Kidney (tissue), 22 donors: Measurements from ENCODE around the gene OR2S2. TPM values are rescaled to one million over a fixed set of nuclear protein-coding genes. Genes with fewer than 3 reads are reported as not detected.

ENCODE experiments used
- DNase-seq, 5 donors: peaks; one replicate each; pipeline ENCODE4 v3.0.0-alpha.2; 2013 to 2020
- FAIRE-seq: peaks from 2 replicates; lab custom pipeline; 2012; peaks lifted over from hg19 to GRCh38; lab: Jason Lieb, UNC
- H3K27ac ChIP-seq, 2 donors: one replicate each; pipeline ENCODE4 v1.7.0; 2013; ENCODE audit warnings: low read depth in 2 of 2, low read length in 2 of 2, inconsistent platforms in 1 of 2
- H3K27me3 ChIP-seq: one replicate; pipeline ENCODE4 v1.7.1; 2013; ENCODE audit warnings: low read length, inconsistent platforms; ENCODE audit not compliant: control insufficient read depth, insufficient read depth
- H3K36me3 ChIP-seq, 3 donors: one replicate each; pipeline versions ENCODE4 v1.7.0 to v1.7.1; 2013; ENCODE audit warnings: low read length in 3 of 3, control low read depth in 1 of 3, inconsistent platforms in 1 of 3; ENCODE audit not compliant: insufficient read depth in 3 of 3, control insufficient read depth in 2 of 3
- H3K4me1 ChIP-seq, 3 donors: one replicate each; pipeline versions ENCODE4 v1.7.0 to v1.7.1; 2013; ENCODE audit warnings: low read length in 3 of 3, inconsistent platforms in 1 of 3, low read depth in 1 of 3; ENCODE audit not compliant: control insufficient read depth in 2 of 3, insufficient read depth in 2 of 3
- H3K4me3 ChIP-seq, 3 donors: one replicate each; pipeline versions ENCODE4 v1.7.0 to v1.8.1; 2013; ENCODE audit warnings: low read length in 3 of 3, control low read depth in 1 of 3, inconsistent platforms in 1 of 3
- H3K9ac ChIP-seq, 3 donors: one replicate each; pipeline versions ENCODE4 v1.7.0 to v1.7.1; 2013; ENCODE audit warnings: low read length in 3 of 3, control low read depth in 1 of 3, inconsistent platforms in 1 of 3
- H3K9me3 ChIP-seq, 3 donors: one replicate each; pipeline versions ENCODE4 v1.7.0 to v1.7.1; 2013; ENCODE audit warnings: low read length in 3 of 3, control low read depth in 1 of 3, inconsistent platforms in 1 of 3; ENCODE audit not compliant: control insufficient read depth in 2 of 3, insufficient read depth in 1 of 3
- CTCF ChIP-seq: IDR thresholded peaks from 3 replicates; pipeline ENCODE4 v1.5.1; 2012; ENCODE audit warnings: mild to moderate bottlenecking, moderate library complexity, borderline replicate concordance; ENCODE audit not compliant: insufficient read depth; ENCODE audit errors: extremely low read depth
- intact Hi-C: fragments of 100-400 bp; cut with DNase I; formaldehyde crosslinking; loops from one replicate; pipeline ENCODE4 v1.11.1; 2022
- long read RNA-seq, 10 donors: library from polyadenylated mRNA in 1 of 10; unstranded in 1 of 10; transcript quantifications; one replicate each; pipeline ENCODE4 v2.0.0 and lab custom pipeline, GENCODE V29; 2021 to 2026
- polyA plus RNA-seq: library from polyadenylated mRNA; stranded (reverse); fragments of 350-450 nt; fragmentation: Illumina TruSeq; extraction: RNeasy Lipid Tissue Mini Kit (QIAGEN cat#74804); gene quantifications from one replicate; pipeline ENCODE4 v1.2.3, GENCODE V29; 2014; ENCODE audit warnings: low read depth, low replicate concordance; ENCODE audit not compliant: insufficient read depth
- total RNA-seq: library from RNA; stranded (reverse); fragmentation: NEBNext Ultra II Directional; extraction: Animal tissue kit (Norgen Biotek cat#: 25700); gene quantifications from one replicate; pipeline ENCODE4 v1.2.1, GENCODE V29; 2021
- donor health status: control.
- donor health status: control.
- donor health status: control.
- donor health status: control.
- donor health status: control.
- donor health status: DM: yes; HTN: yes; CAD: no.
- donor health status: Normal renal cell carcinoma (clear cell type).

The OR2S2 gene
- total RNA-seq (not detected), polyA plus RNA-seq (not detected)
- long read RNA-seq, donor 1, result 0 reads
- long read RNA-seq, donor 2, result 0 reads
- long read RNA-seq, donor 3, result 0 reads
- long read RNA-seq, donor 4, result 0 reads
- long read RNA-seq, donor 5, result 0 reads
- long read RNA-seq, donor 6, result 0 reads
- long read RNA-seq, donor 7, result 0 reads
- long read RNA-seq, donor 8, result 0 reads
- long read RNA-seq, donor 9, result 0 reads
- long read RNA-seq, donor 10, result 0 reads

DNA sequence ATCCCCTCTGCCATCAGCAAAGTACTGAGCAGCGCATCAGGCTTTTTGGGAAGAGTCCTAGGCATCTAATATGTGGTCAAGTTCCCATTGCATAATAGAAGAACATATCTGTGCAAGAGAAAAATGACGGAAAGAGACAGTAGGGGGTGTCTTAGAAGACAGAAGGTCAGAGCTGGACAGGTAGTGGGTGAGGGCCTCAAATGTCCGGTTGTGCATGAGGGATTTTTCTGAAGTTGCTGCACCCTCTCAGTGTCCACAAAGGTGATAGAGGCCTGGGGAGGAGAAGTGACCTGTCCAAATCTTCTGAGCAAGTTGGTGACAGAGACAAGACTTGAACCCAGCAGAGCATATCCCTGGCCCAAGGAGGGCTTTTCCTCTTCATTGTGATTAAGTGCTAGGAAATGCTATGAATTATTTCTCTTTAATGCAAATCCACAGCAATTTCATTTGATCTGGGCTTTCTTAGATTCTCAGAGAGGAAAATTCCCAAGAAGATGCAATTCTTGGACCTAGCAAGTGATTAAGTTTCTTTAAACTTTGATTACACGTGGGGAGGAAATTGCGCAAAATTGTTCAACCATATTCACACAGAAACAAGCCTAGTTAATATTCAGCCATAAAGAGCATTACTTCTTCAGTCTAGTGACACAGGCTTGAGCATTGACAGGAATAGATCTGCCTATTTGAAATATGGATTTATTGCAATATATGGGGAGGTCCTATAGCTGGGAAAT lies at the start of gene OR2S2:
Gene OR2S2 (minus strand): TSS at position 51 of the 734 bp plus-strand sequence. CDS start 56 bp downstream, outside the sequence.
- H3K4me3 ChIP-seq, result no peak within 1 kb of the TSS
- no peak within 1 kb of the TSS for H3K27ac ChIP-seq
- H3K27me3 ChIP-seq, result no peaks in the 10 kb centered on the region
- no peak for TF ChIP-seq CTCF
- DNase-seq, result peak in 1 of 5 donors; percentile 23
- no peak within 1 kb of the TSS for H3K9ac ChIP-seq
- intact Hi-C loops, result loop anchor here (5.0 kb wide), 1 partner anchor 59 kb away; no protein-coding TSS in a partner anchor
- H3K36me3 ChIP-seq, result no peaks in the 10 kb centered on the region
- no peak for FAIRE-seq
- no peaks in the 10 kb centered on the region for H3K9me3 ChIP-seq
- peaks cover 0 to 2% (median 0%) of the 10 kb centered on the region in 3 donors for H3K4me1 ChIP-seq

DNA sequence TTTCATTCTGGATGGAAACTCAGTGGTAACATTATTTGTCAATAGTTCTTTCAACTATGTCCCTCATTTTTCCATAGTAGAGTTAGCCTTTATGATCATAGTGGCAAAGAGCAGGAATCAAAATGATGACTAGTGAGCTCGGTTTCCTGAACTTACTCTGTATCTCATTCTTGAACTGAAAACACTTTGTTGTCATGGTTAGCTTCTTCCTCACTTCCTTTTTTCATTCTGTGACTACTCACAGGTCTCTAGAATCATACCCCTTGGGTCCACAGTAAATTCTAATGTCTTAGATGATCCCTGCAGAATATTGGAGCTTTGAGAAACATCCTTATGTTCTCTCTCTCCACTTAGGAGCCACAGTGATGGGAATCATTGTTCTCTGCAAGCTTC lies 49.4 kb upstream of the OR2S2 start:
- Histone ChIP-seq H3K4me3 (no peak overlapping the region), H3K9ac (no peak overlapping the region), H3K27me3 (no peaks in the 10 kb centered on the region), H3K4me1 (no peaks in the 10 kb centered on the region), H3K9me3 (peaks cover 0 to 6% (median 5%) of the 10 kb centered on the region in 3 donors), H3K36me3 (no peaks in the 10 kb centered on the region), H3K27ac (no peak overlapping the region)
- FAIRE-seq (no peak), DNase-seq (no peak)
- intact Hi-C loops, result no loop called here
- no peak for TF ChIP-seq CTCF

GRCh38 chr9:36006549-36007315 lies 48.8 kb upstream of the OR2S2 start:
- H3K27ac ChIP-seq, result no peak overlapping the region
- peaks cover 0 to 6% (median 5%) of the 10 kb centered on the region in 3 donors for H3K9me3 ChIP-seq
- no peak for TF ChIP-seq CTCF
- no peaks in the 10 kb centered on the region for H3K36me3 ChIP-seq
- H3K9ac ChIP-seq, result no peak overlapping the region
- no peaks in the 10 kb centered on the region for H3K4me1 ChIP-seq
- intact Hi-C loops, result no loop called here
- no peak for DNase-seq
- H3K27me3 ChIP-seq, result no peaks in the 10 kb centered on the region
- FAIRE-seq, result no peak
- H3K4me3 ChIP-seq, result no peak overlapping the region
